ENCODE data around the gene ZNF394.

ZNF394 gene

GRCh38 chr7:99449326-99449725, 50.8 kb downstream of the ZNF394 start:
- no peak overlapping the region for H3K4me3 Mint-ChIP-seq
- H3K4me1 Mint-ChIP-seq (ENCODE audit: low read depth), result no peaks in the 10 kb centered on the region
- H3K27me3 Mint-ChIP-seq (ENCODE audit: low read depth), result no peaks in the 10 kb centered on the region
- peaks cover 48% of the 10 kb centered on the region for H3K36me3 Mint-ChIP-seq (ENCODE audit: low read depth)
- H3K9me3 Mint-ChIP-seq, result no peaks in the 10 kb centered on the region
- no peak overlapping the region for H3K27ac Mint-ChIP-seq

GRCh38 chr7:99448855-99449254, 51.2 kb downstream of the ZNF394 start:
- Mint-ChIP-seq H3K27ac (no peak overlapping the region), H3K4me1 (ENCODE audit: low read depth) (no peaks in the 10 kb centered on the region), H3K27me3 (ENCODE audit: low read depth) (no peaks in the 10 kb centered on the region), H3K9me3 (no peaks in the 10 kb centered on the region), H3K36me3 (ENCODE audit: low read depth) (peaks cover 45% of the 10 kb centered on the region), H3K4me3 (no peak overlapping the region)

- Mint-ChIP-seq H3K4me1 (ENCODE audit: low read depth) (peaks cover 4% of the 10 kb centered on the region), H3K9me3 (no peaks in the 10 kb centered on the region), H3K36me3 (ENCODE audit: low read depth) (peaks cover 46% of the 10 kb centered on the region), H3K27ac (no peak overlapping the region), H3K4me3 (no peak overlapping the region), H3K27me3 (ENCODE audit: low read depth) (no peaks in the 10 kb centered on the region)
Measured at GRCh38 chr7:99447943-99448342, 52.1 kb downstream of the ZNF394 start.

GRCh38 chr7:99446096-99446495, 54.0 kb downstream of the ZNF394 start:
- Mint-ChIP-seq H3K4me3 (no peak overlapping the region), H3K36me3 (ENCODE audit: low read depth) (peaks cover 49% of the 10 kb centered on the region), H3K27ac (no peak overlapping the region), H3K4me1 (ENCODE audit: low read depth) (peaks cover 9% of the 10 kb centered on the region), H3K9me3 (no peaks in the 10 kb centered on the region), H3K27me3 (ENCODE audit: low read depth) (no peaks in the 10 kb centered on the region)
